H1 (cell line): ENCODE results near the gene ANKRD34B. TPM values are rescaled to one million over a fixed set of nuclear protein-coding genes. Genes with fewer than 3 reads are reported as not detected.

Experiments
- CTCF ChIA-PET: fragments of 300-600 bp; sonication (Branson Sonifier 250); formaldehyde crosslinking; loops from one replicate; lab custom pipeline; 2021; ENCODE audit not compliant: partially characterized antibody; lab: Charles Lee
- POLR2A ChIA-PET: fragments of 300-600 bp; sonication (Branson Sonifier 250); formaldehyde crosslinking; loops from one replicate; lab custom pipeline; 2021; ENCODE audit warnings: inconsistent platforms; ENCODE audit not compliant: partially characterized antibody; lab: Charles Lee
- DNase-seq, 2 experiments: peaks; one replicate each; pipeline versions ENCODE4 v3.0.0 to v3.0.0-alpha.2; 2010 to 2022; ENCODE audit warnings: low spot score in 2 of 2, low read depth in 1 of 2, mixed read lengths in 1 of 2
- FAIRE-seq: peaks from 2 replicates; lab custom pipeline; 2011; peaks lifted over from hg19 to GRCh38; lab: Jason Lieb, UNC
- H2AFZ ChIP-seq: 2 replicates; pipeline ENCODE4 v1.8.1; 2012; ENCODE audit warnings: low read length, inconsistent platforms
- H2AK5ac ChIP-seq: 2 replicates; pipeline ENCODE4 v1.6.1; 2013; ENCODE audit warnings: low read depth, low read length
- H2BK120ac ChIP-seq: replicated peaks from 2 replicates; pipeline ENCODE3; 2013; ENCODE audit warnings: low read depth, low read length, inconsistent platforms
- H2BK12ac ChIP-seq: 2 replicates; pipeline ENCODE4 v1.6.1; 2013; ENCODE audit warnings: low read depth, low read length
- H2BK15ac ChIP-seq: 2 replicates; pipeline ENCODE4 v1.6.1; 2013; ENCODE audit warnings: low read length
- H2BK20ac ChIP-seq: 2 replicates; pipeline ENCODE4 v1.6.1; 2013; ENCODE audit warnings: low read length
- H2BK5ac ChIP-seq: 2 replicates; pipeline ENCODE4 v1.6.1; 2013; ENCODE audit warnings: low read depth, low read length
- H3K14ac ChIP-seq: 2 replicates; pipeline ENCODE4 v1.6.1; 2013; ENCODE audit warnings: inconsistent platforms; ENCODE audit not compliant: insufficient read length
- H3K18ac ChIP-seq: 2 replicates; pipeline ENCODE4 v1.6.1; 2013; ENCODE audit warnings: low read length; ENCODE audit errors: extremely low read depth
- H3K23ac ChIP-seq: 2 replicates; pipeline ENCODE4 v1.6.1; 2013; ENCODE audit warnings: inconsistent platforms; ENCODE audit not compliant: insufficient read length
- H3K23me2 ChIP-seq: 2 replicates; pipeline ENCODE4 v1.6.1; 2013; ENCODE audit warnings: low read depth, low read length
- H3K27ac ChIP-seq: 2 replicates; pipeline ENCODE4 v1.6.1; 2011; ENCODE audit warnings: low read depth, low read length, inconsistent platforms
- H3K27me3 ChIP-seq, 4 experiments: replicated peaks in 1 of 4; 1 replicate in 1 of 4; 2 replicates in 3 of 4; pipeline versions ENCODE4 v1.6.1 to v1.8.1; 2011 to 2013; ENCODE audit warnings: low read length in 3 of 4, mild to moderate bottlenecking in 3 of 4, inconsistent platforms in 2 of 4, mixed read lengths in 2 of 4, moderate library complexity in 1 of 4; ENCODE audit not compliant: control insufficient read depth in 3 of 4, insufficient read depth in 3 of 4; ENCODE audit errors: extremely low read depth in 1 of 4
- H3K36me3 ChIP-seq, 4 experiments: 2 replicates each; pipeline versions ENCODE4 v1.6.1 to v1.8.1; 2011 to 2013; ENCODE audit warnings: mild to moderate bottlenecking in 4 of 4, low read length in 3 of 4, moderate library complexity in 2 of 4, control low read depth in 1 of 4, inconsistent platforms in 1 of 4; ENCODE audit not compliant: insufficient read depth in 4 of 4, control insufficient read depth in 2 of 4
- H3K4ac ChIP-seq: replicated peaks from 2 replicates; pipeline ENCODE3; 2013; ENCODE audit warnings: low read length, low read depth, mixed read lengths, inconsistent platforms; ENCODE audit not compliant: insufficient read length
- H3K4me1 ChIP-seq, 4 experiments: replicated peaks in 1 of 4; 1 replicate in 1 of 4; 2 replicates in 3 of 4; pipeline versions ENCODE4 v1.6.1 to v1.8.1; 2011 to 2013; ENCODE audit warnings: low read length in 3 of 4, inconsistent platforms in 2 of 4, mixed read lengths in 1 of 4; ENCODE audit not compliant: insufficient read depth in 4 of 4, control insufficient read depth in 3 of 4
- H3K4me2 ChIP-seq, 2 experiments: 2 replicates each; pipeline versions ENCODE4 v1.6.1 to v1.8.1; 2011 to 2013; ENCODE audit warnings: low read depth in 2 of 2, low read length in 2 of 2, control low read depth in 1 of 2, inconsistent platforms in 1 of 2, mild to moderate bottlenecking in 1 of 2; ENCODE audit not compliant: insufficient read depth in 1 of 2
- H3K4me3 ChIP-seq, 4 experiments: fragments of 200-600, 300-600 bp in 1 of 4; sonication (generic), shearing (Covaris generic), sonication (Bioruptor Twin) in 1 of 4; 2 replicates each; pipeline versions ENCODE4 v1.5.1 to v1.8.1; 2011 to 2016; ENCODE audit warnings: low read length in 4 of 4, low read depth in 3 of 4, control low read depth in 2 of 4, inconsistent platforms in 2 of 4, mild to moderate bottlenecking in 2 of 4, mixed read lengths in 1 of 4, moderate library complexity in 1 of 4; ENCODE audit not compliant: insufficient read depth in 2 of 4; ENCODE audit errors: extremely low read depth in 1 of 4
- H3K56ac ChIP-seq: replicated peaks from 2 replicates; pipeline ENCODE3; 2013; ENCODE audit warnings: low read depth, mild to moderate bottlenecking, mixed read lengths, low read length, inconsistent platforms; ENCODE audit not compliant: insufficient read length
- H3K79me1 ChIP-seq: 2 replicates; pipeline ENCODE4 v1.6.1; 2013; ENCODE audit warnings: low read depth, low read length, control low read depth
- H3K79me2 ChIP-seq, 2 experiments: 2 replicates each; pipeline versions ENCODE4 v1.6.1 to v1.8.1; 2012 to 2013; ENCODE audit warnings: low read length in 2 of 2, mild to moderate bottlenecking in 2 of 2, inconsistent platforms in 1 of 2; ENCODE audit not compliant: insufficient read depth in 2 of 2, control insufficient read depth in 1 of 2
- H3K9ac ChIP-seq, 4 experiments: replicated peaks in 1 of 4; 1 replicate in 1 of 4; 2 replicates in 3 of 4; pipeline versions ENCODE4 v1.6.1 to v1.8.1; 2011 to 2013; ENCODE audit warnings: low read depth in 3 of 4, low read length in 3 of 4, control low read depth in 2 of 4, mild to moderate bottlenecking in 2 of 4, moderate library complexity in 2 of 4, inconsistent platforms in 1 of 4; ENCODE audit errors: extremely low read depth in 1 of 4
- H3K9me3 ChIP-seq, 2 experiments: 2 replicates each; pipeline versions ENCODE4 v1.6.1 to v1.8.1; 2012 to 2013; ENCODE audit warnings: mild to moderate bottlenecking in 2 of 2, moderate library complexity in 2 of 2, control low read depth in 1 of 2, inconsistent platforms in 1 of 2, low read depth in 1 of 2, low read length in 1 of 2, mixed read lengths in 1 of 2; ENCODE audit not compliant: insufficient read depth in 2 of 2
- H4K20me1 ChIP-seq, 2 experiments: replicated peaks in 1 of 2; 2 replicates each; pipeline versions ENCODE3 to v1.8.1; 2011 to 2013; ENCODE audit warnings: inconsistent platforms in 2 of 2, low read length in 2 of 2, mild to moderate bottlenecking in 1 of 2; ENCODE audit not compliant: insufficient read depth in 2 of 2, control insufficient read depth in 1 of 2
- H4K5ac ChIP-seq: 2 replicates; pipeline ENCODE4 v1.6.1; 2013; ENCODE audit warnings: low read length, low read depth, mixed read lengths, inconsistent platforms; ENCODE audit not compliant: insufficient read length
- H4K8ac ChIP-seq: 2 replicates; pipeline ENCODE4 v1.8.0; 2013; ENCODE audit warnings: mild to moderate bottlenecking, moderate library complexity, low read length, inconsistent platforms; ENCODE audit not compliant: insufficient read depth; ENCODE audit errors: extremely low read depth
- H4K91ac ChIP-seq: replicated peaks from 2 replicates; pipeline ENCODE3; 2013; ENCODE audit warnings: low read length, mixed read lengths, inconsistent platforms; ENCODE audit not compliant: insufficient read length
- BRCA1 ChIP-seq: IDR thresholded peaks from 2 replicates; pipeline ENCODE4 v1.6.1; 2012; ENCODE audit warnings: low read depth, low read length, improper control_type of control experiment
- CBX8 ChIP-seq: fragments of 300-800, 300-1000 bp; sonication (generic); IDR thresholded peaks from 2 replicates; pipeline ENCODE4 v1.7.1; 2016; ENCODE audit warnings: low read depth, low read length, borderline replicate concordance
- CHD2 ChIP-seq: IDR thresholded peaks from 2 replicates; pipeline ENCODE4 v1.6.1; 2012; ENCODE audit warnings: low read length, improper control_type of control experiment
- CREB1 ChIP-seq: IDR thresholded peaks from 2 replicates; pipeline ENCODE4 v1.6.1; 2012; ENCODE audit warnings: inconsistent platforms
- E2F6 ChIP-seq: IDR thresholded peaks from 2 replicates; pipeline ENCODE4 v1.6.1; 2012; ENCODE audit warnings: inconsistent platforms
- EGR1 ChIP-seq: IDR thresholded peaks from 2 replicates; pipeline ENCODE4 v1.6.1; 2011; ENCODE audit warnings: low read depth, low read length, borderline replicate concordance
- EP300 ChIP-seq, 2 experiments: IDR thresholded peaks; 1 replicate in 1 of 2; 2 replicates in 1 of 2; pipeline ENCODE4 v1.6.1; 2011 to 2012; ENCODE audit warnings: low read depth in 2 of 2, low read length in 2 of 2, mild to moderate bottlenecking in 2 of 2, borderline replicate concordance in 1 of 2, inconsistent platforms in 1 of 2, moderate library complexity in 1 of 2
- GTF2F1 ChIP-seq: IDR thresholded peaks from 2 replicates; pipeline ENCODE4 v1.6.1; 2012; ENCODE audit warnings: low read depth, low read length, improper control_type of control experiment, borderline replicate concordance
- POU5F1 ChIP-seq: IDR thresholded peaks from 2 replicates; pipeline ENCODE4 v1.6.1; 2011; ENCODE audit warnings: low read depth, mild to moderate bottlenecking, low read length, moderate library complexity
- SIN3A ChIP-seq, 2 experiments: IDR thresholded peaks in 1 of 2; conservative IDR thresholded peaks in 1 of 2; 2 replicates each; pipeline ENCODE4 v1.6.1; 2011 to 2012; ENCODE audit warnings: low read length in 2 of 2, improper control_type of control experiment in 1 of 2, low read depth in 1 of 2, mild to moderate bottlenecking in 1 of 2
- SP4 ChIP-seq: IDR thresholded peaks from 2 replicates; pipeline ENCODE4 v1.6.1; 2012; ENCODE audit warnings: low read length, inconsistent platforms
- USF2 ChIP-seq: IDR thresholded peaks from 2 replicates; pipeline ENCODE4 v1.6.1; 2011; ENCODE audit warnings: low read length, improper control_type of control experiment
- YY1 ChIP-seq: IDR thresholded peaks from 2 replicates; pipeline ENCODE4 v1.6.1; 2011; ENCODE audit warnings: low read depth, mild to moderate bottlenecking, low read length
- WGBS, 2 experiments: shearing (Covaris generic) in 1 of 2; methylation state at CpG; one replicate each; pipeline versions ENCODE4 v1.1.6 to v1.1.7; 2013 to 2015; ENCODE audit warnings: low lambda C conversion rate in 2 of 2, mixed read lengths in 2 of 2, inconsistent platforms in 1 of 2, low coverage in 1 of 2, missing lambda C conversion rate in 1 of 2; ENCODE audit not compliant: insufficient replicate concordance in 2 of 2, insufficient coverage in 1 of 2, insufficient read length in 1 of 2; ENCODE audit errors: extremely low coverage in 1 of 2, missing lambda C conversion rate in 1 of 2; 5-methylcytosine and 5-hydroxymethylcytosine counted together
- polyA plus RNA-seq, 7 experiments: library from polyadenylated mRNA; depleted of rRNA in 3 of 7; stranded (reverse) in 5 of 7; unstranded in 2 of 7; fragments of >200 nt in 5 of 7; fragments of 200-250 nt in 2 of 7; gene quantifications; 1 replicate in 5 of 7; 2 replicates in 1 of 7; 4 replicates in 1 of 7; pipeline versions ENCODE4 v1.2.1 to v1.2.3, GENCODE V29; 2011 to 2013; ENCODE audit warnings: missing spikeins in 2 of 7, mixed read lengths in 2 of 7
- total RNA-seq: library from RNA; stranded (reverse); fragmentation: NEBNext Ultra II Directional; extraction: Animal tissue kit (Norgen Biotek cat#: 25700); gene quantifications from 2 replicates; pipeline ENCODE4 v1.2.1, GENCODE V29; 2021

Gene ANKRD34B
- total and polyA plus RNA-seq, 2 of the 8 experiments (the other 6 are each of a cell fraction or from before 2014, with no cell fraction given), result 1.5 to 6.3 TPM

- Histone ChIP-seq H3K79me2 (no peaks in the 10 kb centered on the region), H3K4ac (no peak overlapping the region), H4K20me1 (no peaks in the 10 kb centered on the region), H3K18ac (no peak overlapping the region), H3K14ac (no peak overlapping the region), H2BK20ac (no peak overlapping the region), H2AK5ac (no peak overlapping the region), H3K56ac (no peak overlapping the region), H4K8ac (no peak overlapping the region), H4K91ac (no peak overlapping the region), H3K27ac (no peak overlapping the region), H2BK120ac (no peak overlapping the region), H3K9ac (no peak overlapping the region), H2BK5ac (no peak overlapping the region), H3K36me3 (no peaks in the 10 kb centered on the region), H3K23me2 (no peaks in the 10 kb centered on the region), H3K27me3 (no peaks in the 10 kb centered on the region; a peak in 1 of 7 replicates), H3K23ac (no peak overlapping the region), H2BK15ac (no peak overlapping the region), H3K79me1 (no peaks in the 10 kb centered on the region), H3K9me3 (no peaks in the 10 kb centered on the region), H3K4me1 (no peaks in the 10 kb centered on the region), H3K4me3 (no peak overlapping the region), H2BK12ac (no peak overlapping the region), H4K5ac (no peak overlapping the region), H3K4me2 (no peak overlapping the region), H2AFZ (no peak overlapping the region; the same call in 1 of the 2 replicates)
- peak in 1 of 2 experiments; percentile 41 for DNase-seq
- 50% methylated on average over 7 of the region's 7 CpGs; no CpG with 5 or more reads in 1 of the 2 experiments for WGBS, 2 experiments
- ChIA-PET POLR2A (no interaction called here), CTCF (interaction anchor here (1.2 kb wide), 1 partner anchor 18 kb away, joined by 3 read pairs; no protein-coding TSS in a partner anchor)
- no peak for TF ChIP-seq YY1
- peak; percentile 61; the same call in 1 of the 2 replicates for TF ChIP-seq CHD2
- TF ChIP-seq EGR1, result no peak
- TF ChIP-seq GTF2F1, result no peak
- no peak for TF ChIP-seq SP4
- TF ChIP-seq USF2, result no peak
- no peak for TF ChIP-seq E2F6
- TF ChIP-seq CBX8, result no peak
- no peak for TF ChIP-seq EP300 (IDR thresholded peaks at IDR 0.05; ENCODE audit: borderline replicate concordance in 1 of 2, low read depth in 2 of 2, low read length in 2 of 2)
- no peak for TF ChIP-seq SIN3A (conservative IDR thresholded peaks at IDR 0.05 in 1 of 2, IDR thresholded peaks at IDR 0.05 in 1 of 2; ENCODE audit: low read depth in 1 of 2, low read length in 2 of 2)
- no peak for TF ChIP-seq POU5F1
- no peak for TF ChIP-seq CREB1
- 0 out of 2 replicates have a peak, but pooled peaks have one; percentile 28 for TF ChIP-seq BRCA1
- FAIRE-seq, result no peak
Observed at GRCh38 chr5:80597500-80597899, 27.4 kb upstream of the ANKRD34B start.
